ENCODE data around the gene RASA3.

Gene RASA3

DNA sequence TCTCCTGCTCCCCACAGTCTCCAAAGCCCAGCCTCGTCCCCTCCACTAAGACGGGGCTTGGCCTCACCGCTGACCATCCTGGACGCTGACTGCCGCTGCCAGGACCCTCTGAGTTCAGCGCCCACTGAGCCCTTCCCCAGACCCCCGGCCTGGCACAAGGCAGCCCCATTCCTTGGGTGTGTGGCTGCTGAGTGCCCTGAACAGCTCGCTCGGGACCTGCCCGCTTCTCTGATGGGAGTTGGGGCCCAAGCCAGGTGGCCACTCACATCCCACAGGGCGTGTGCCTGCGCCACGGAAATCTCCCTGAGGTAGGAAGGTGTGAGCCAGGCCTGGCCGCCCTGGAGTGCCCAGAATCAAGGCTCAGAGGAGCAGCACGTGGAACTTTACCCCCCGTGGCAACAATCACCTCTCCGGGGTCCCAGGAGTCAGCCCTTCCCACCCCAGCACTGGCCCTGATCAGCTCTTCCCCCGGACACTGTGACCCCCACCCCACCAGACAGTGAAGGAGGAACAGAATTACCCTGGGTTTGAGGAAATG lies 179.4 kb downstream of the RASA3 start:
- H4K20me1 ChIP-seq (ENCODE audit: insufficient read depth, low read length), result no peaks in the 10 kb centered on the region
- no peaks in the 10 kb centered on the region for H3K9me3 ChIP-seq (replicated peaks; ENCODE audit: insufficient read depth, low read length)
- H3K79me2 ChIP-seq (ENCODE audit: low read length), result no peaks in the 10 kb centered on the region
- no peak overlapping the region for H2AFZ ChIP-seq (ENCODE audit: low read length)
- no peaks in the 10 kb centered on the region for H3K27me3 ChIP-seq (replicated peaks; ENCODE audit: insufficient read depth, low read length)
- no peaks in the 10 kb centered on the region for H3F3A ChIP-seq (ENCODE audit: insufficient read depth, low read length)
- no peak overlapping the region for H3K4me3 ChIP-seq (ENCODE audit: low read length)
- no peaks in the 10 kb centered on the region for H3K4me1 ChIP-seq (ENCODE audit: low read length)
- no peak for DNase-seq
- no peak overlapping the region for H3K27ac ChIP-seq (ENCODE audit: low read length)
- no peak overlapping the region for H3K4me2 ChIP-seq (ENCODE audit: low read depth, low read length)
- H3K36me3 ChIP-seq (replicated peaks; ENCODE audit: insufficient read depth, low read length), result no peaks in the 10 kb centered on the region
- TF ChIP-seq EZH2 (optimal IDR thresholded peaks at IDR 0.05; ENCODE audit: low read depth, low read length) (no peak), EZH2phosphoT487 (IDR thresholded peaks at IDR 0.05; ENCODE audit: low read length) (no peak)
- TF ChIP-seq, protein P1, sequence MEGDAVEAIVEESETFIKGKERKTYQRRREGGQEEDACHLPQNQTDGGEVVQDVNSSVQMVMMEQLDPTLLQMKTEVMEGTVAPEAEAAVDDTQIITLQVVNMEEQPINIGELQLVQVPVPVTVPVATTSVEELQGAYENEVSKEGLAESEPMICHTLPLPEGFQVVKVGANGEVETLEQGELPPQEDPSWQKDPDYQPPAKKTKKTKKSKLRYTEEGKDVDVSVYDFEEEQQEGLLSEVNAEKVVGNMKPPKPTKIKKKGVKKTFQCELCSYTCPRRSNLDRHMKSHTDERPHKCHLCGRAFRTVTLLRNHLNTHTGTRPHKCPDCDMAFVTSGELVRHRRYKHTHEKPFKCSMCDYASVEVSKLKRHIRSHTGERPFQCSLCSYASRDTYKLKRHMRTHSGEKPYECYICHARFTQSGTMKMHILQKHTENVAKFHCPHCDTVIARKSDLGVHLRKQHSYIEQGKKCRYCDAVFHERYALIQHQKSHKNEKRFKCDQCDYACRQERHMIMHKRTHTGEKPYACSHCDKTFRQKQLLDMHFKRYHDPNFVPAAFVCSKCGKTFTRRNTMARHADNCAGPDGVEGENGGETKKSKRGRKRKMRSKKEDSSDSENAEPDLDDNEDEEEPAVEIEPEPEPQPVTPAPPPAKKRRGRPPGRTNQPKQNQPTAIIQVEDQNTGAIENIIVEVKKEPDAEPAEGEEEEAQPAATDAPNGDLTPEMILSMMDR (IDR thresholded peaks at IDR 0.05; ENCODE audit: low read length), result no peak
- no peaks in the 10 kb centered on the region for H3K9me2 ChIP-seq (replicated peaks; ENCODE audit: insufficient read depth, low read length)
- H3K9ac ChIP-seq (ENCODE audit: low read length), result no peak overlapping the region

DNA sequence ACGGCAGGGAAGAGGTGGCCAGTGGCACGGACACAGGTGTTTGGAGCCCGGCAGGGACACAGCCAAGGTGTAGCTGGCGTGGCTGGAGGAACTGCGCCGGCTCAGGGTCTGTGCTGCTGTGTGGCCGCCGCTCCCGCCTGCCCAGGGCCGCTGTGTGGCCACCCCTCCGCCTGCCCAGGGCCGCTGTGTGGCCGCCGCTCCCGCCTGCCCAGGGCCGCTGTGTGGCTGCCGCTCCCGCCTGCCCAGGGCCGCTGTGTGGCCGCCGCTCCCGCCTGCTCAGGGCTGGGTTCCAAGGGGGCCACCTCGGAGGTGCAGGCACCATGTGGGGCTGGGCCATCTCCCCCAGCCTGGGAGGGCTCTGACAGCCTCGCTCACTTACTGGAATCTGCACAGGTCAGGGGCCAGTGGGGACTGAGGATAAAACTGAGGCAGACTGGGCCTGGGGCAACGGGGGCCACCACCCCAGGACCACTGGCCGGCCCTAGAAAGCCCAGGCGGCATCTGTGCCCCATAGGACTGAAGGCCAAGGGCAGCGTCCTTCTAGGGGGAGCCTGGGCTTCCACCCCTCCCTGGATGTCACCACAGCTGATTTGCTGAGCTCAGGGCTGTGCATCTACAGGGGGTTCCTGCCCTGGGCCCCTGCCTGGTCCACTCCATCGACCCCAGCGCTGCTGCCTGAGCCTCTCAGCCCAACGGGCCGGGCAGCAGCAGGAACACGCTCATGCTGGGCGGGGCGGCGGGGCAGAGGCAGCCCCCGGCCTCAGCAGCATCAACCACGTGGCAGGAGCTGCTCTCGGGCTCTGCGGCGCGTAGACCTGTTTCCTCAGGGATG lies 180.1 kb downstream of the RASA3 start:
- no peak for TF ChIP-seq EZH2phosphoT487 (IDR thresholded peaks at IDR 0.05; ENCODE audit: low read length)
- no peak overlapping the region for H3K9ac ChIP-seq (ENCODE audit: low read length)
- no peaks in the 10 kb centered on the region for H3K9me2 ChIP-seq (replicated peaks; ENCODE audit: insufficient read depth, low read length)
- no peak overlapping the region for H2AFZ ChIP-seq (ENCODE audit: low read length)
- H3K4me2 ChIP-seq (ENCODE audit: low read depth, low read length), result no peak overlapping the region
- no peaks in the 10 kb centered on the region for H3K79me2 ChIP-seq (ENCODE audit: low read length)
- no peaks in the 10 kb centered on the region for H3F3A ChIP-seq (ENCODE audit: insufficient read depth, low read length)
- H4K20me1 ChIP-seq (ENCODE audit: insufficient read depth, low read length), result no peaks in the 10 kb centered on the region
- no peak overlapping the region for H3K27ac ChIP-seq (ENCODE audit: low read length)
- H3K4me1 ChIP-seq (ENCODE audit: low read length), result no peaks in the 10 kb centered on the region
- no peak for DNase-seq
- H3K36me3 ChIP-seq (replicated peaks; ENCODE audit: insufficient read depth, low read length), result no peaks in the 10 kb centered on the region
- H3K4me3 ChIP-seq (ENCODE audit: low read length), result no peak overlapping the region
- H3K27me3 ChIP-seq (replicated peaks; ENCODE audit: insufficient read depth, low read length), result no peaks in the 10 kb centered on the region
- H3K9me3 ChIP-seq (replicated peaks; ENCODE audit: insufficient read depth, low read length), result no peaks in the 10 kb centered on the region

DNA sequence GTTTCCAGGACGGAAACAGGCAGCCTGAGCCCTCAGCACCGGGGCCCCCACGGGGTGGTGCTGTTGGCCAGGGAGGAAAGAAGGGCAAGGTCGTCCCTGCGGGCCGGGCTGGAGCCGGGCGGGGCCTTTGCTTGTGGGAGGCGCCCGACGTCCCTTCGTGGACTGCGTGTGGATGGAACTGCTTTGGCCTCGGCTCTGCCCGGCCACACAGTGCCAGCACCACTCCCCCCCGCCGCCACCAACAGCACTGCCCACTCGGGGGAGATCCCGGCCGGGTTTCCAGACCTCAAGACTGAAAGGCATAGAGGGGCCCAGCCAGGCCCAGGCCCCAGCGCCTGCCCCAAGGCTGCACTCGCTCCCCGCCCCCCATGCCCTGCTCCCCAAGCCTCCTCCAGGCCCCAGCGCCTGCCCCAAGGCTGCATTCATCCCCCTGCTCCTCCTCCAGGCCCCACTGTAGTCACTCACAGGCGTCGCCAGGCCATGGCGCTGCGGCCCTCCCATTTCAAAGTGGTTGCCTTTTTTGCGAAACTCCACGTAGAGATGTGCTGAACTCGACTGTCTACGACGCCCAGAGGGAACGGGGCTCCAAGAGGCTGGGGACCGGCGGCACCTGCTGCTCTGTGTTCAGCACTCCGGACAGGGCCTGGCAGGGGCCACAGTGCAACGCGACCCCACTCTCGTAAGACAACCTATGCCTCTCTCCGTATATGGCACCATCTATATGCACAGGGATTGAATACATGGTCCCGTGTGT lies 181.0 kb downstream of the RASA3 start:
- H2AFZ ChIP-seq (ENCODE audit: low read length), result no peak overlapping the region
- no peak overlapping the region for H3K4me2 ChIP-seq (ENCODE audit: low read depth, low read length)
- no peaks in the 10 kb centered on the region for H3K4me1 ChIP-seq (ENCODE audit: low read length)
- H3K9me2 ChIP-seq (replicated peaks; ENCODE audit: insufficient read depth, low read length), result no peaks in the 10 kb centered on the region
- no peaks in the 10 kb centered on the region for H3K27me3 ChIP-seq (replicated peaks; ENCODE audit: insufficient read depth, low read length)
- H3F3A ChIP-seq (ENCODE audit: insufficient read depth, low read length), result no peaks in the 10 kb centered on the region
- H3K9ac ChIP-seq (ENCODE audit: low read length), result no peak overlapping the region
- no peak for TF ChIP-seq EZH2phosphoT487 (IDR thresholded peaks at IDR 0.05; ENCODE audit: low read length)
- TF ChIP-seq, protein P1 (IDR thresholded peaks at IDR 0.05; ENCODE audit: low read length), result no peak
- no peak for TF ChIP-seq EZH2 (optimal IDR thresholded peaks at IDR 0.05; ENCODE audit: low read depth, low read length)
- no peaks in the 10 kb centered on the region for H4K20me1 ChIP-seq (ENCODE audit: insufficient read depth, low read length)
- no peaks in the 10 kb centered on the region for H3K9me3 ChIP-seq (replicated peaks; ENCODE audit: insufficient read depth, low read length)
- H3K4me3 ChIP-seq (ENCODE audit: low read length), result no peak overlapping the region
- DNase-seq, result no peak
- no peaks in the 10 kb centered on the region for H3K79me2 ChIP-seq (ENCODE audit: low read length)
- no peaks in the 10 kb centered on the region for H3K36me3 ChIP-seq (replicated peaks; ENCODE audit: insufficient read depth, low read length)
- H3K27ac ChIP-seq (ENCODE audit: low read length), result no peak overlapping the region

Data from MM.1S (cell line).